CD4-positive, alpha-beta memory T cell (primary cell): ENCODE measurements around the gene DUSP28. TPM values are rescaled to one million over a fixed set of nuclear protein-coding genes. Genes with fewer than 3 reads are reported as not detected.
A peak's percentile ranks its signal among the peaks of the same experiment; 100 is the strongest.

Experiments
- CTCF ChIA-PET: fragments of 350-600 bp; sonication (Branson Sonifier 250); formaldehyde crosslinking; loops from one replicate; lab custom pipeline; 2021; ENCODE audit warnings: inconsistent platforms; ENCODE audit not compliant: partially characterized antibody; lab: Charles Lee
- POLR2A ChIA-PET: fragments of 350-600 bp; sonication (Branson Sonifier 250); formaldehyde crosslinking; loops from one replicate; lab custom pipeline; 2021; ENCODE audit not compliant: partially characterized antibody; lab: Charles Lee
- DNase-seq, 5 donors: peaks; one replicate each; pipeline versions ENCODE4 v3.0.0 to v3.0.0-alpha.2; 2020 to 2022; ENCODE audit warnings: mixed read lengths in 1 of 5
- H3K27ac ChIP-seq: one replicate; pipeline ENCODE4 v1.7.0; 2013; ENCODE audit warnings: low read depth, low read length
- H3K27me3 ChIP-seq: 2 replicates; pipeline ENCODE4 v1.7.0; 2013; ENCODE audit warnings: mild to moderate bottlenecking, low read length, moderate library complexity; ENCODE audit not compliant: insufficient read depth
- H3K36me3 ChIP-seq: 2 replicates; pipeline ENCODE4 v1.7.0; 2013; ENCODE audit warnings: mild to moderate bottlenecking, low read length, moderate library complexity; ENCODE audit not compliant: insufficient read depth
- H3K4me1 ChIP-seq: 2 replicates; pipeline ENCODE4 v1.7.0; 2013; ENCODE audit warnings: mild to moderate bottlenecking, low read length, moderate library complexity; ENCODE audit not compliant: insufficient read depth
- H3K4me3 ChIP-seq, 2 donors: one replicate each; pipeline ENCODE4 v1.7.0; 2013; ENCODE audit warnings: low read length in 2 of 2, mild to moderate bottlenecking in 1 of 2
- H3K9me3 ChIP-seq, 2 donors: one replicate each; pipeline ENCODE4 v1.7.0; 2013; ENCODE audit warnings: low read length in 2 of 2, control low read depth in 1 of 2; ENCODE audit not compliant: control insufficient read depth in 1 of 2
- H3K27ac Mint-ChIP-seq, 7 donors: one replicate each; pipeline ENCODE4 v1.8.0; 2020 to 2021; ENCODE audit warnings: mixed read lengths in 7 of 7, mild to moderate bottlenecking in 6 of 7, inconsistent platforms in 3 of 7, moderate library complexity in 3 of 7
- H3K27me3 Mint-ChIP-seq, 2 donors: one replicate each; pipeline ENCODE4 v1.8.0; 2020 to 2021; ENCODE audit warnings: mixed read lengths in 2 of 2
- H3K36me3 Mint-ChIP-seq, 2 donors: one replicate each; pipeline ENCODE4 v1.8.0; 2020 to 2021; ENCODE audit warnings: mixed read lengths in 2 of 2, inconsistent platforms in 1 of 2, mild to moderate bottlenecking in 1 of 2
- H3K4me1 Mint-ChIP-seq, 4 donors: one replicate each; pipeline ENCODE4 v1.8.0; 2020 to 2021; ENCODE audit warnings: mixed read lengths in 4 of 4, mild to moderate bottlenecking in 1 of 4
- H3K4me3 Mint-ChIP-seq, 8 donors: one replicate each; pipeline ENCODE4 v1.8.0; 2020 to 2021; ENCODE audit warnings: mixed read lengths in 8 of 8, mild to moderate bottlenecking in 7 of 8, moderate library complexity in 6 of 8, inconsistent platforms in 3 of 8
- H3K9me3 Mint-ChIP-seq, 8 donors: one replicate each; pipeline ENCODE4 v1.8.0; 2020 to 2021; ENCODE audit warnings: mixed read lengths in 8 of 8, mild to moderate bottlenecking in 5 of 8, inconsistent platforms in 3 of 8, moderate library complexity in 1 of 8
- intact Hi-C: fragments of 100-400 bp; cut with micrococcal nuclease; formaldehyde crosslinking; loops from one replicate; pipeline ENCODE4 v1.15.1; 2023
- polyA plus RNA-seq, 2 donors: library from polyadenylated mRNA; unstranded; fragments of 300-500 nt; fragmentation: Illumina TruSeq; gene quantifications; one replicate each; pipeline ENCODE4 v1.2.3, GENCODE V29; 2021
- total RNA-seq, 2 experiments: library from RNA; stranded (reverse); gene quantifications; one replicate each; pipeline ENCODE4 v1.2.3, GENCODE V29; 2021

Gene DUSP28
- total and polyA plus RNA-seq, 4 experiments from 2014 or later, result 16.3 to 19.4 (median 18.4) TPM

DNA sequence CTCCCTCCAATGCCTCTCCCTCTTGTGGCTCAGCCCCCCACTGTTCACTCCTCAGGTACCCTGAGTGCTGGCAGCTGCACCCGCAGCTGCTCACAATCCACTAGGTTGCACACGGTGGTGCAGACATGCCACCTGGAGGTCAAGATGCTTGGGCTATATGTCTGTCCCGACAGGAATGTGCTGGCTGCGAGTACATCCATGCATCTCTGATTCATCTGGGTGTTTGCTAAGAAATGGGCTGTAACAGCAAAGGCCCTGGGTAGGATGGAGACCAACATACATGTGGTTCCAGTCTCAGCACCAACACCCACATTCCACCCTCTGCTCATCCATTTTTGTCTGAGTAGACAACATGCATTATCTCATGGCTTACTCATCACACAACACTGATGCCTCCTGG is 33.6 kb upstream of the DUSP28 start:
- Histone ChIP-seq H3K4me3 (no peak overlapping the region), H3K4me1 (no peaks in the 10 kb centered on the region), H3K27ac (no peak overlapping the region), H3K9me3 (peaks cover 0 to 3% of the 10 kb centered on the region in 2 donors), H3K27me3 (no peaks in the 10 kb centered on the region), H3K36me3 (peaks cover 26% of the 10 kb centered on the region)
- POLR2A ChIA-PET, result no interaction called here
- intact Hi-C loops, result no loop called here
- H3K36me3 Mint-ChIP-seq, result peaks cover 68 to 82% of the 10 kb centered on the region in 2 donors
- H3K27me3 Mint-ChIP-seq, result no peaks in the 10 kb centered on the region
- H3K9me3 Mint-ChIP-seq, result peaks cover 0 to 17% (median 10%) of the 10 kb centered on the region in 8 donors
- no peak overlapping the region for H3K27ac Mint-ChIP-seq
- CTCF ChIA-PET, result no interaction called here
- peaks cover 0 to 9% (median under 1%) of the 10 kb centered on the region in 4 donors for H3K4me1 Mint-ChIP-seq
- no peak for DNase-seq
- no peak overlapping the region for H3K4me3 Mint-ChIP-seq

- peaks cover 0 to 4% of the 10 kb centered on the region in 2 donors for H3K9me3 ChIP-seq
- H3K4me1 Mint-ChIP-seq, result peaks cover 0 to 9% (median under 1%) of the 10 kb centered on the region in 4 donors
- H3K4me1 ChIP-seq, result no peaks in the 10 kb centered on the region
- H3K36me3 ChIP-seq, result peaks cover 26% of the 10 kb centered on the region
- no peak for DNase-seq
- intact Hi-C loops, result no loop called here
- no peaks in the 10 kb centered on the region for H3K27me3 ChIP-seq
- no peak overlapping the region for H3K27ac Mint-ChIP-seq
- H3K36me3 Mint-ChIP-seq, result peaks cover 71 to 82% of the 10 kb centered on the region in 2 donors
- no peak overlapping the region for H3K4me3 Mint-ChIP-seq
- CTCF ChIA-PET, result no interaction called here
- H3K27me3 Mint-ChIP-seq, result no peaks in the 10 kb centered on the region
- H3K27ac ChIP-seq, result no peak overlapping the region
- H3K9me3 Mint-ChIP-seq, result peaks cover 0 to 24% (median 15%) of the 10 kb centered on the region in 8 donors
- POLR2A ChIA-PET, result no interaction called here
- H3K4me3 ChIP-seq, result no peak overlapping the region
Measured at GRCh38 chr2:240527153-240527750, 32.9 kb upstream of the DUSP28 start.

DNA sequence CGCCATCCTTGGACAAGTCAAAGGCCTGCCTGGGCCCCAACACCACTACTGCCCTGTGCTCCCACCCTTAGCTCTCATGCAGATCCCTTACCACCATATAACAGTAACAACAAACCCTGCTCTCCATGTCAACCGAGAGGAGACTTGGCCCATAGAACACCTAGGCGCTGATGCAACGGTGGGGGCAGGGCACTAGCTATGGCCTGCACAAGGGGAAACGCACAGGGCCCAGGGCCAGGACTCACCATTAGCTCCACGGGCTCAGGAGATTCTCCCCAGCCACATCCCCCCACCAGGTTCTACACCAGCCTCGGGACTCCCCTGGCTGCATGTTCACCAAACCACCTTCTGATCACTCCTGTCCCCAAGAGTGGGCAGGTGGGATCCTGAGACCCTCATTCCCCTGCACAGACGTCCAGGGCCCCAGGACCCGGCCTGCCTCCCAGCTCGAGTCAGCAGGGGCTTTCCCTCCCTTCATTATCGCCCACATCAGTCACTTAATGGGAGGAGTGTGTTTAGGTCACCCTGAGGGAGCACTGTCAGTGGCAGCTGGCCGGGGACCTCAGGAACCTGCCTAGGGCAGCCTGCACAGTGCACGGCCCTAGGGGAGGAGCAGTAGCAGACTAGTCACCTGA is 31.6 kb upstream of the DUSP28 start:
- peaks cover 20% of the 10 kb centered on the region for H3K36me3 ChIP-seq
- intact Hi-C loops, result no loop called here
- peaks cover 0 to 7% of the 10 kb centered on the region in 2 donors for H3K9me3 ChIP-seq
- Mint-ChIP-seq H3K27me3 (no peaks in the 10 kb centered on the region), H3K4me1 (peaks cover 0 to 9% (median under 1%) of the 10 kb centered on the region in 4 donors), H3K36me3 (peaks cover 73 to 84% of the 10 kb centered on the region in 2 donors), H3K4me3 (no peak overlapping the region), H3K9me3 (peaks cover 0 to 32% (median 23%) of the 10 kb centered on the region in 8 donors), H3K27ac (no peak overlapping the region)
- H3K27ac ChIP-seq, result no peak overlapping the region
- ChIA-PET CTCF (interaction anchor here (2.1 kb wide), 1 partner anchor 14 kb away, joined by 7 read pairs; no protein-coding TSS in a partner anchor), POLR2A (interaction anchor here (1.4 kb wide), 1 partner anchor 33 kb away, joined by 3 read pairs; no protein-coding TSS in a partner anchor)
- no peak overlapping the region for H3K4me3 ChIP-seq
- no peaks in the 10 kb centered on the region for H3K4me1 ChIP-seq
- H3K27me3 ChIP-seq, result no peaks in the 10 kb centered on the region
- DNase-seq, result no peak

GRCh38 chr2:240529344-240529999 is 30.7 kb upstream of the DUSP28 start:
- POLR2A ChIA-PET, result interaction anchor here (1.4 kb wide), 1 partner anchor 32 kb away, joined by 3 read pairs; no protein-coding TSS in a partner anchor

DNA sequence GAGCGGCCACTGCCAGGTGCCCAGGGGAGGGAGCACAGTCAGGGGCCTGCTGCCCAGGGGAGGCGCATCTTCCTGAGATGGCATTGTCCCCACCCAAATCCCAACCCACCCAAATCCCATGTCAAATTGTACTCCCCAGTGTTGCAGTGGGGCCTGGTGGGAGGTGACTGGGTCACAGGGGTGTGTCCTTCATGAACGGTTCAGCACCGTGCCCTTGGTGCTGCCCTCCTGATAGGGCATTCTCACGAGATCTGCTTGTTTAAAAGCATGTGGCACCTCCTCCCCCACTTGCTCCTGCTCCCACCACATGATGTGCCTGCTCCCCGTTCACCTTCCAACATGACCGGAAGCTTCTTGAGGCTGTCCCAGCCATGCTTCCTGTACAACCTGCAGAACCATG is 30.0 kb upstream of the DUSP28 start:
- ChIA-PET POLR2A (no interaction called here), CTCF (interaction anchor here (2.1 kb wide), 1 partner anchor 16 kb away, joined by 7 read pairs; no protein-coding TSS in a partner anchor)
- H3K27ac Mint-ChIP-seq, result peak overlapping the region in 1 of 7 donors; percentile 65
- no peak for DNase-seq
- no peaks in the 10 kb centered on the region for H3K27me3 Mint-ChIP-seq
- H3K27me3 ChIP-seq, result no peaks in the 10 kb centered on the region
- H3K9me3 ChIP-seq, result peaks cover 0 to 4% of the 10 kb centered on the region in 2 donors
- H3K36me3 Mint-ChIP-seq, result peaks cover 77 to 88% of the 10 kb centered on the region in 2 donors
- peaks cover 0 to 9% (median 1%) of the 10 kb centered on the region in 4 donors for H3K4me1 Mint-ChIP-seq
- no peak overlapping the region for H3K27ac ChIP-seq
- H3K36me3 ChIP-seq, result peaks cover 10% of the 10 kb centered on the region
- intact Hi-C loops, result no loop called here
- H3K4me3 Mint-ChIP-seq, result no peak overlapping the region
- peaks cover 0 to 34% (median 21%) of the 10 kb centered on the region in 8 donors for H3K9me3 Mint-ChIP-seq
- H3K4me1 ChIP-seq, result no peaks in the 10 kb centered on the region
- H3K4me3 ChIP-seq, result no peak overlapping the region

More at GRCh38 chr2:240529344-240529999, 30.7 kb upstream of the DUSP28 start:
- H3K9me3 Mint-ChIP-seq, result peaks cover 0 to 37% (median 23%) of the 10 kb centered on the region in 8 donors
- intact Hi-C loops, result no loop called here
- H3K4me1 Mint-ChIP-seq, result peaks cover 0 to 9% (median under 1%) of the 10 kb centered on the region in 4 donors
- CTCF ChIA-PET, result interaction anchor here (2.1 kb wide), 1 partner anchor 15 kb away, joined by 7 read pairs; no protein-coding TSS in a partner anchor
- Histone ChIP-seq H3K27ac (no peak overlapping the region), H3K36me3 (peaks cover 13% of the 10 kb centered on the region), H3K9me3 (peaks cover 0 to 7% of the 10 kb centered on the region in 2 donors), H3K4me3 (no peak overlapping the region), H3K27me3 (no peaks in the 10 kb centered on the region), H3K4me1 (no peaks in the 10 kb centered on the region)
- peaks cover 76 to 88% of the 10 kb centered on the region in 2 donors for H3K36me3 Mint-ChIP-seq
- H3K4me3 Mint-ChIP-seq, result no peak overlapping the region
- H3K27ac Mint-ChIP-seq, result peak overlapping the region in 1 of 7 donors; percentile 60
- no peak for DNase-seq
- no peaks in the 10 kb centered on the region for H3K27me3 Mint-ChIP-seq

DNA sequence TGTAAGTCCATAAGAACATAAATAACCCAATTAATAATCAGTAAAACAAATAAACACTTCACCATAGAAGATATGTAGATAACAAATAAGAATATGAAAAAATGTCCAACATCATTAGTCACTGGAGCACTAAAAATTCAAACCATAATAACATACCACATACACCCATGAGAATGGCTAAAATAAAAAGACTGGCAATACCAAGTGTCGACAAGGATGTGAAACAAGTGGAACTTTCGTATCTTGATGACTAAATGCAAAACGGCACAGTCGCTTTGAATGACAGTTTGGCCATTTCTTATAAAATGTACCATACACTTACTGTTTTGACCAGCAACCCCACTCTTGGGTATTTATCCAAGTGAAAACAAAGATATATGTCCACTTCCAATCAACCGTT is 29.1 kb upstream of the DUSP28 start:
- Mint-ChIP-seq H3K27me3 (no peaks in the 10 kb centered on the region), H3K27ac (no peak overlapping the region), H3K4me1 (peaks cover 0 to 12% (median 3%) of the 10 kb centered on the region in 4 donors), H3K9me3 (peaks cover 0 to 34% (median 21%) of the 10 kb centered on the region in 8 donors), H3K36me3 (peaks cover 81 to 85% of the 10 kb centered on the region in 2 donors), H3K4me3 (no peak overlapping the region)
- no peak overlapping the region for H3K27ac ChIP-seq
- no peaks in the 10 kb centered on the region for H3K27me3 ChIP-seq
- H3K4me1 ChIP-seq, result no peaks in the 10 kb centered on the region
- peaks cover 2% of the 10 kb centered on the region for H3K36me3 ChIP-seq
- no peak overlapping the region for H3K4me3 ChIP-seq
- CTCF ChIA-PET, result interaction anchor here (1.5 kb wide), 1 partner anchor 17 kb away, joined by 4 read pairs; no protein-coding TSS in a partner anchor
- POLR2A ChIA-PET, result no interaction called here
- H3K9me3 ChIP-seq, result peaks cover 0 to 4% of the 10 kb centered on the region in 2 donors
- DNase-seq, result no peak
- intact Hi-C loops, result no loop called here
